Neutrophil (primary cell): ENCODE measurements around the gene PSMG3.

Experiments used
- H3K27ac ChIP-seq: fragments of 200-600 bp; sonication (generic); 2 replicates; pipeline ENCODE4 v1.5.1; 2016; ENCODE audit warnings: mild to moderate bottlenecking, moderate library complexity
- H3K27me3 ChIP-seq: fragments of 200-600 bp; sonication (generic); 2 replicates; pipeline ENCODE4 v1.6.0; 2016; ENCODE audit warnings: mild to moderate bottlenecking
- H3K36me3 ChIP-seq: fragments of 200-600 bp; sonication (generic); 2 replicates; pipeline ENCODE4 v1.5.1; 2017
- H3K4me1 ChIP-seq, 2 experiments: fragments of 200-600 bp in 1 of 2; sonication (generic) in 1 of 2; 1 replicate in 1 of 2; 2 replicates in 1 of 2; pipeline versions ENCODE4 v1.5.1 to v1.6.1; 2013 to 2016; ENCODE audit warnings: low read depth in 1 of 2, low read length in 1 of 2, mild to moderate bottlenecking in 1 of 2, moderate library complexity in 1 of 2; ENCODE audit not compliant: control insufficient read depth in 1 of 2, insufficient read depth in 1 of 2
- H3K4me3 ChIP-seq, 2 experiments: fragments of 200-600 bp in 1 of 2; sonication (generic) in 1 of 2; 1 replicate in 1 of 2; 2 replicates in 1 of 2; pipeline ENCODE4 v1.5.1; 2013 to 2016; ENCODE audit warnings: low read depth in 1 of 2, low read length in 1 of 2, mild to moderate bottlenecking in 1 of 2, moderate library complexity in 1 of 2
- H3K9me3 ChIP-seq: fragments of 200-600 bp; sonication (generic); 2 replicates; pipeline ENCODE4 v1.5.1; 2016
- CTCF ChIP-seq: fragments of 200-600 bp; sonication (generic); IDR thresholded peaks from 2 replicates; pipeline ENCODE4 v1.5.1; 2016; ENCODE audit warnings: antibody characterized with exemption

Gene PSMG3

GRCh38 chr7:1607001-1607400 is 37.2 kb upstream of the PSMG3 start:
- no peaks in the 10 kb centered on the region for H3K9me3 ChIP-seq
- H3K4me3 ChIP-seq, result no peak overlapping the region
- H3K4me1 ChIP-seq, result no peaks in the 10 kb centered on the region
- no peaks in the 10 kb centered on the region for H3K36me3 ChIP-seq
- H3K27ac ChIP-seq, result no peak overlapping the region
- no peak for TF ChIP-seq CTCF
- H3K27me3 ChIP-seq, result peaks cover 11% of the 10 kb centered on the region

GRCh38 chr7:1604383-1604782 is 34.6 kb upstream of the PSMG3 start:
- H3K36me3 ChIP-seq, result no peaks in the 10 kb centered on the region
- TF ChIP-seq CTCF, result no peak
- peaks cover 11% of the 10 kb centered on the region for H3K27me3 ChIP-seq
- H3K4me1 ChIP-seq, result no peaks in the 10 kb centered on the region
- H3K9me3 ChIP-seq, result no peaks in the 10 kb centered on the region
- H3K27ac ChIP-seq, result no peak overlapping the region
- no peak overlapping the region for H3K4me3 ChIP-seq

- Histone ChIP-seq H3K27me3 (peaks cover 11% of the 10 kb centered on the region), H3K4me3 (no peak overlapping the region), H3K27ac (no peak overlapping the region), H3K4me1 (no peaks in the 10 kb centered on the region), H3K9me3 (no peaks in the 10 kb centered on the region), H3K36me3 (no peaks in the 10 kb centered on the region)
- TF ChIP-seq CTCF, result no peak
Measured at GRCh38 chr7:1603346-1604225, 33.8 kb upstream of the PSMG3 start.

GRCh38 chr7:1602386-1602785 is 32.6 kb upstream of the PSMG3 start:
- TF ChIP-seq CTCF, result no peak
- H3K4me3 ChIP-seq, result no peak overlapping the region
- H3K9me3 ChIP-seq, result no peaks in the 10 kb centered on the region
- no peak overlapping the region for H3K27ac ChIP-seq
- peaks cover 11% of the 10 kb centered on the region for H3K27me3 ChIP-seq
- no peaks in the 10 kb centered on the region for H3K36me3 ChIP-seq
- no peaks in the 10 kb centered on the region for H3K4me1 ChIP-seq

- Histone ChIP-seq H3K27ac (no peak overlapping the region), H3K9me3 (no peaks in the 10 kb centered on the region), H3K36me3 (no peaks in the 10 kb centered on the region), H3K4me1 (no peaks in the 10 kb centered on the region), H3K27me3 (peaks cover 11% of the 10 kb centered on the region), H3K4me3 (no peak overlapping the region)
- no peak for TF ChIP-seq CTCF
Measured at GRCh38 chr7:1601956-1602355, 32.1 kb upstream of the PSMG3 start.
